GM12878 (cell line): ENCODE data around the gene FCHSD2. TPM values are rescaled to one million over a fixed set of nuclear protein-coding genes. Genes with fewer than 3 reads are reported as not detected.

Experiments
- CBX5 ChIP-seq: sonication (generic); IDR thresholded peaks from 2 replicates; pipeline ENCODE4 v1.6.1; 2016; ENCODE audit warnings: low read depth, moderate library complexity, mild to moderate bottlenecking, inconsistent platforms
- E4F1 ChIP-seq: fragments of 450-650 bp; IDR thresholded peaks from 2 replicates; pipeline ENCODE4 v1.6.1; 2018; ENCODE audit warnings: borderline replicate concordance, mild to moderate bottlenecking; ENCODE audit not compliant: partially characterized antibody
- EZH2 ChIP-seq: IDR thresholded peaks from 2 replicates; pipeline ENCODE4 v1.6.1; 2012; ENCODE audit warnings: low read depth, mild to moderate bottlenecking, control low read depth, inconsistent platforms, low read length, borderline replicate concordance; ENCODE audit not compliant: control insufficient read depth
- FOXK2 ChIP-seq: fragments of 450-650 bp; IDR thresholded peaks from 2 replicates; pipeline ENCODE4 v1.6.1; 2017; ENCODE audit warnings: mild to moderate bottlenecking, moderate library complexity
- HDAC6 ChIP-seq: fragments of 200-600 bp; sonication (generic); IDR thresholded peaks from one replicate; pipeline ENCODE4 v1.8.0; 2017; ENCODE audit warnings: antibody characterized with exemption; ENCODE audit not compliant: unreplicated experiment
- IKZF1 ChIP-seq: fragments of 450-650 bp; conservative IDR thresholded peaks from 2 replicates; pipeline ENCODE4 v1.6.1; 2017; ENCODE audit warnings: antibody characterized with exemption, mild to moderate bottlenecking
- IKZF2 ChIP-seq, 2 experiments: fragments of 450-650 bp; IDR thresholded peaks; 2 replicates each; pipeline ENCODE4 v1.6.1; 2017; ENCODE audit warnings: mild to moderate bottlenecking in 2 of 2, moderate library complexity in 2 of 2
- LARP7 ChIP-seq: fragments of 450-650 bp; IDR thresholded peaks from 2 replicates; pipeline ENCODE4 v1.6.1; 2017; ENCODE audit warnings: mild to moderate bottlenecking
- MTA2 ChIP-seq: fragments of 450-650 bp; IDR thresholded peaks from 2 replicates; pipeline ENCODE4 v1.6.1; 2016; ENCODE audit warnings: low read depth, mild to moderate bottlenecking, moderate library complexity
- MYC ChIP-seq: IDR thresholded peaks from 2 replicates; pipeline ENCODE4 v1.6.1; 2011; ENCODE audit warnings: mild to moderate bottlenecking, low read length, moderate library complexity, inconsistent platforms; ENCODE audit not compliant: insufficient read depth, insufficient replicate concordance, insufficient read length, severe bottlenecking
- NFIC ChIP-seq: IDR thresholded peaks from 2 replicates; pipeline ENCODE4 v1.6.1; 2012; ENCODE audit warnings: low read depth, mild to moderate bottlenecking, inconsistent platforms, low read length, moderate library complexity
- NFYB ChIP-seq: IDR thresholded peaks from 2 replicates; pipeline ENCODE4 v1.6.1; 2011; ENCODE audit warnings: low read depth, mild to moderate bottlenecking, low read length, improper control_type of control experiment, moderate library complexity; ENCODE audit not compliant: insufficient read depth
- NKRF ChIP-seq: fragments of 450-650 bp; conservative IDR thresholded peaks from 2 replicates; pipeline ENCODE4 v1.6.1; 2017; ENCODE audit warnings: mild to moderate bottlenecking, moderate library complexity
- NRF1 ChIP-seq: conservative IDR thresholded peaks from 2 replicates; pipeline ENCODE4 v1.6.1; 2011; ENCODE audit warnings: mild to moderate bottlenecking, low read depth, low read length, improper control_type of control experiment
- PAX8 ChIP-seq: fragments of 450-650 bp; IDR thresholded peaks from 2 replicates; pipeline ENCODE4 v1.6.1; 2017; ENCODE audit warnings: mild to moderate bottlenecking, moderate library complexity
- PML ChIP-seq: IDR thresholded peaks from 2 replicates; pipeline ENCODE4 v1.6.1; 2012; ENCODE audit warnings: low read length, inconsistent platforms
- POLR2AphosphoS2 ChIP-seq: IDR thresholded peaks from 2 replicates; pipeline ENCODE4 v1.6.1; 2011; ENCODE audit warnings: low read depth, mild to moderate bottlenecking, low read length, improper control_type of control experiment, moderate library complexity
- POLR2AphosphoS5 ChIP-seq: IDR thresholded peaks from 2 replicates; pipeline ENCODE4 v1.6.1; 2011; ENCODE audit warnings: mild to moderate bottlenecking, low read length, inconsistent platforms
- RAD21 ChIP-seq: IDR thresholded peaks from 2 replicates; pipeline ENCODE4 v1.6.1; 2011; ENCODE audit warnings: mild to moderate bottlenecking, low read depth, low read length, moderate library complexity; ENCODE audit not compliant: insufficient read depth
- RCOR1 ChIP-seq: conservative IDR thresholded peaks from 2 replicates; pipeline ENCODE4 v1.6.1; 2012; ENCODE audit warnings: low read depth, low read length, improper control_type of control experiment
- USF1 ChIP-seq: IDR thresholded peaks from 2 replicates; pipeline ENCODE4 v1.6.1; 2011; ENCODE audit warnings: borderline replicate concordance, low read depth, mild to moderate bottlenecking, moderate library complexity, mixed read lengths, low read length; ENCODE audit not compliant: insufficient read depth; ENCODE audit errors: extremely low read length
- ZNF207 ChIP-seq: fragments of 450-650 bp; IDR thresholded peaks from 2 replicates; pipeline ENCODE4 v1.6.1; 2014; ENCODE audit warnings: antibody characterized with exemption, mild to moderate bottlenecking, borderline replicate concordance
- ZSCAN29 ChIP-seq: fragments of 450-650 bp; IDR thresholded peaks from 2 replicates; pipeline ENCODE4 v1.6.1; 2017; ENCODE audit warnings: mild to moderate bottlenecking, moderate library complexity
- polyA plus RNA-seq, 11 experiments: library from polyadenylated mRNA; depleted of rRNA in 4 of 11; unstranded in 6 of 11; stranded (reverse) in 5 of 11; fragments of >200 nt; fragmentation: Nextera tagmentation in 4 of 11; fragmentation: Illumina TruSeq in 1 of 11; extraction: Ambion mirVana in 4 of 11; extraction: Trizol in 1 of 11; gene quantifications; 1 replicate in 1 of 11; 2 replicates in 10 of 11; pipeline versions ENCODE4 v1.2.1 to v1.2.3, GENCODE V29; 2011 to 2016; ENCODE audit warnings: inconsistent platforms in 2 of 11, missing spikeins in 2 of 11, low read depth in 1 of 11
- total RNA-seq, 4 experiments: library from RNA; depleted of rRNA in 3 of 4; stranded (reverse); fragments of >200 nt in 3 of 4; fragmentation: Illumina TruSeq in 1 of 4; extraction: Trizol in 1 of 4; gene quantifications; 2 replicates each; pipeline versions ENCODE4 v1.2.1 to v1.2.3, GENCODE V29; 2013 to 2021

FCHSD2 gene
- total and polyA plus RNA-seq, 10 of the 15 experiments (the other 5 are each of a cell fraction or from before 2014, with no cell fraction given): 13.2 to 89.8 (median 47.8) TPM

GRCh38 chr11:72793425-72794367 is 348.4 kb downstream of the FCHSD2 start, which contains the start of gene STARD10 (continued):
- TF ChIP-seq USF1 (peak; percentile 43), ZNF207 (peak; percentile 95), RAD21 (peak; percentile 58), IKZF2 (IDR thresholded peaks at IDR 0.05) (peak; percentile 77 to 80; a peak in 3 of 4 replicates), IKZF1 (peak; percentile 98), PML (peak; percentile 47; the same call in 1 of the 2 replicates), FOXK2 (peak; percentile 81), POLR2AphosphoS5 (peak; percentile 59; the same call in 1 of the 2 replicates), E4F1 (peak; percentile 30), CBX5 (0 out of 2 replicates have a peak, but pooled peaks have one; percentile 24), NFYB (no peak), NRF1 (peak; percentile 95), LARP7 (peak; percentile 92), MYC (no peak), MTA2 (no peak), HDAC6 (no peak), EZH2 (no peak), NFIC (no peak), ZSCAN29 (no peak), PAX8 (no peak), NKRF (no peak; the same call in 1 of the 2 replicates), RCOR1 (0 out of 2 replicates have a peak, but pooled peaks have one; percentile 78), POLR2AphosphoS2 (peak; percentile 53; the same call in 1 of the 2 replicates)
